Ectodermal cell (in vitro differentiated cells): ENCODE data around the gene LRRC32.

Experiments used
- H3K27ac ChIP-seq: 2 replicates; pipeline ENCODE4 v1.7.0; 2013; ENCODE audit warnings: mild to moderate bottlenecking, low read depth, low read length; ENCODE audit not compliant: insufficient read depth, poor library complexity, severe bottlenecking
- H3K27me3 ChIP-seq: 2 replicates; pipeline ENCODE4 v1.7.0; 2013; ENCODE audit warnings: mild to moderate bottlenecking, low read length; ENCODE audit not compliant: insufficient read depth, control insufficient read depth, poor library complexity, severe bottlenecking
- H3K36me3 ChIP-seq: one replicate; pipeline ENCODE4 v1.7.0; 2013; ENCODE audit warnings: low read length; ENCODE audit not compliant: control insufficient read depth, insufficient read depth
- H3K4me1 ChIP-seq: one replicate; pipeline ENCODE4 v1.7.0; 2013; ENCODE audit warnings: low read length; ENCODE audit not compliant: control insufficient read depth, insufficient read depth
- H3K4me3 ChIP-seq: 2 replicates; pipeline ENCODE4 v1.7.0; 2013; ENCODE audit warnings: low read depth, low read length, control low read depth; ENCODE audit not compliant: insufficient read depth
- H3K9me3 ChIP-seq: 2 replicates; pipeline ENCODE4 v1.7.0; 2013; ENCODE audit warnings: mild to moderate bottlenecking, low read length, moderate library complexity; ENCODE audit not compliant: control insufficient read depth
- WGBS, 2 experiments: methylation state at CpG; one replicate each; pipeline ENCODE4 v1.1.7; 2013; ENCODE audit warnings: missing lambda C conversion rate in 2 of 2; 5-methylcytosine and 5-hydroxymethylcytosine counted together

Gene LRRC32

GRCh38 chr11:76663912-76664440 is 6.6 kb downstream of the LRRC32 start:
- H3K27me3 ChIP-seq: peaks cover 2% of the 10 kb centered on the region
- 91% methylated on average over 7 of the region's 7 CpGs for WGBS, 2 experiments
- no peak overlapping the region for H3K4me3 ChIP-seq
- no peaks in the 10 kb centered on the region for H3K9me3 ChIP-seq
- no peak overlapping the region for H3K27ac ChIP-seq
- H3K4me1 ChIP-seq: peaks cover 16% of the 10 kb centered on the region
- H3K36me3 ChIP-seq: no peaks in the 10 kb centered on the region

- no peak overlapping the region for H3K27ac ChIP-seq
- 56 to 59% methylated on average over 2 of the region's 2 CpGs for WGBS, 2 experiments
- no peak overlapping the region for H3K4me3 ChIP-seq
- H3K4me1 ChIP-seq: peaks cover 16% of the 10 kb centered on the region
- H3K9me3 ChIP-seq: no peaks in the 10 kb centered on the region
- no peaks in the 10 kb centered on the region for H3K27me3 ChIP-seq
- H3K36me3 ChIP-seq: no peaks in the 10 kb centered on the region
Measured at GRCh38 chr11:76663486-76663810, 7.1 kb downstream of the LRRC32 start.

- H3K4me3 ChIP-seq: no peak overlapping the region
- no peaks in the 10 kb centered on the region for H3K36me3 ChIP-seq
- H3K27ac ChIP-seq: no peak overlapping the region
- 86 to 91% methylated on average over 13 of the region's 13 CpGs for WGBS, 2 experiments
- no peaks in the 10 kb centered on the region for H3K9me3 ChIP-seq
- no peaks in the 10 kb centered on the region for H3K27me3 ChIP-seq
- H3K4me1 ChIP-seq: peaks cover 16% of the 10 kb centered on the region
Measured at GRCh38 chr11:76662656-76663485, 7.7 kb downstream of the LRRC32 start.

- no peaks in the 10 kb centered on the region for H3K27me3 ChIP-seq
- H3K27ac ChIP-seq: no peak overlapping the region
- 91 to 97% methylated on average over 6 of the region's 6 CpGs for WGBS, 2 experiments
- H3K36me3 ChIP-seq: no peaks in the 10 kb centered on the region
- no peaks in the 10 kb centered on the region for H3K9me3 ChIP-seq
- H3K4me3 ChIP-seq: no peak overlapping the region
- H3K4me1 ChIP-seq: peaks cover 16% of the 10 kb centered on the region
Measured at GRCh38 chr11:76661834-76662434, 8.6 kb downstream of the LRRC32 start.

- Histone ChIP-seq H3K27ac (no peak overlapping the region), H3K27me3 (no peaks in the 10 kb centered on the region), H3K4me1 (peaks cover 17% of the 10 kb centered on the region), H3K36me3 (no peaks in the 10 kb centered on the region), H3K9me3 (no peaks in the 10 kb centered on the region), H3K4me3 (no peak overlapping the region)
- WGBS, 2 experiments: 96 to 97% methylated on average over 10 to 11 of the region's 11 CpGs
Measured at GRCh38 chr11:76661306-76661751, 9.2 kb downstream of the LRRC32 start.

GRCh38 chr11:76660533-76661305 is 9.8 kb downstream of the LRRC32 start:
- Histone ChIP-seq H3K36me3 (no peaks in the 10 kb centered on the region), H3K4me3 (no peak overlapping the region), H3K27me3 (no peaks in the 10 kb centered on the region), H3K27ac (no peak overlapping the region), H3K4me1 (peaks cover 13% of the 10 kb centered on the region), H3K9me3 (no peaks in the 10 kb centered on the region)
- 94 to 95% methylated on average over 34 of the region's 34 CpGs for WGBS, 2 experiments

GRCh38 chr11:76659672-76660532 is 10.6 kb downstream of the LRRC32 start:
- H3K4me3 ChIP-seq: no peak overlapping the region
- H3K9me3 ChIP-seq: no peaks in the 10 kb centered on the region
- no peak overlapping the region for H3K27ac ChIP-seq
- 93 to 94% methylated on average over 28 of the region's 28 CpGs for WGBS, 2 experiments
- no peaks in the 10 kb centered on the region for H3K36me3 ChIP-seq
- peaks cover 13% of the 10 kb centered on the region for H3K4me1 ChIP-seq
- H3K27me3 ChIP-seq: no peaks in the 10 kb centered on the region

GRCh38 chr11:76658651-76659650 is 11.6 kb downstream of the LRRC32 start:
- Histone ChIP-seq H3K27ac (no peak overlapping the region), H3K9me3 (no peaks in the 10 kb centered on the region), H3K4me3 (no peak overlapping the region), H3K27me3 (no peaks in the 10 kb centered on the region), H3K4me1 (peaks cover 13% of the 10 kb centered on the region), H3K36me3 (no peaks in the 10 kb centered on the region)
- WGBS, 2 experiments: 91 to 92% methylated on average over 25 of the region's 25 CpGs

- 84 to 89% methylated on average over 3 of the region's 3 CpGs for WGBS, 2 experiments
- Histone ChIP-seq H3K36me3 (no peaks in the 10 kb centered on the region), H3K27ac (no peak overlapping the region), H3K27me3 (no peaks in the 10 kb centered on the region), H3K4me1 (peaks cover 5% of the 10 kb centered on the region), H3K4me3 (no peak overlapping the region), H3K9me3 (no peaks in the 10 kb centered on the region)
Measured at GRCh38 chr11:76658231-76658630, 12.3 kb downstream of the LRRC32 start.
